HG03520 (cell line): Measurements from ENCODE around the gene PTGS1.
"Not testable (repeated sequence)": the region's sequence is repeated elsewhere in the genome, so short reads cannot be mapped to it uniquely, and the experiment has no call there.

ENCODE experiments used
- ATAC-seq: cut with Tn5 transposase; IDR thresholded peaks from one replicate; pipeline ENCODE4 v1.9.1; 2021; ENCODE audit warnings: mild to moderate bottlenecking, moderate library complexity; ENCODE audit not compliant: unreplicated experiment

Gene PTGS1

GRCh38 chr9:122346478-122347347 lies 24.1 kb upstream of the PTGS1 start:
- no peak for ATAC-seq

- ATAC-seq, result no peak
These were observed 23.2 kb upstream of the PTGS1 start for GRCh38 chr9:122347348-122348287.

- ATAC-seq, result no peak
These were observed 22.5 kb upstream of the PTGS1 start for GRCh38 chr9:122348288-122348777.

DNA sequence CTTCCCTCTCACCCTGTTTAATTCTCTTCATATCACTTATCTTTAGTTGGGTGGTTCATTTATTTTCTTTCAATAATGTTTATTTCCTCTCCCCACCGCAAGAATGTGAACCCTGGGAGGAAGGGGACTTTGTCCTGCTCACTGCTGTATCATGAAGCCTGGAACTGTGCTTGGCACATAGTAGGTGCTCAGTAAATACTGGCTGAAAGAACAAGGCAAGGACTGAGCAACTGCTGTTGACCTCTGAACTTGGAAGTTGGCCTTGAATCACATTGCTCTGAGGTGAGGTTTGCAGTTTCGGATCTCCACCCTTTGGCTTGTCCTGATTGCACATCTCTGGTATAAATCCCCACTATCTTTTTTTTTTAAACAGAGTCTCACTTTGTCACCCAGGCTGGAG lies 22.0 kb upstream of the PTGS1 start:
- ATAC-seq, result no peak

- no peak for ATAC-seq
These were observed 21.6 kb upstream of the PTGS1 start for GRCh38 chr9:122349201-122349600.

GRCh38 chr9:122350577-122351355 lies 20.1 kb upstream of the PTGS1 start:
- peak; percentile 79 for ATAC-seq

DNA sequence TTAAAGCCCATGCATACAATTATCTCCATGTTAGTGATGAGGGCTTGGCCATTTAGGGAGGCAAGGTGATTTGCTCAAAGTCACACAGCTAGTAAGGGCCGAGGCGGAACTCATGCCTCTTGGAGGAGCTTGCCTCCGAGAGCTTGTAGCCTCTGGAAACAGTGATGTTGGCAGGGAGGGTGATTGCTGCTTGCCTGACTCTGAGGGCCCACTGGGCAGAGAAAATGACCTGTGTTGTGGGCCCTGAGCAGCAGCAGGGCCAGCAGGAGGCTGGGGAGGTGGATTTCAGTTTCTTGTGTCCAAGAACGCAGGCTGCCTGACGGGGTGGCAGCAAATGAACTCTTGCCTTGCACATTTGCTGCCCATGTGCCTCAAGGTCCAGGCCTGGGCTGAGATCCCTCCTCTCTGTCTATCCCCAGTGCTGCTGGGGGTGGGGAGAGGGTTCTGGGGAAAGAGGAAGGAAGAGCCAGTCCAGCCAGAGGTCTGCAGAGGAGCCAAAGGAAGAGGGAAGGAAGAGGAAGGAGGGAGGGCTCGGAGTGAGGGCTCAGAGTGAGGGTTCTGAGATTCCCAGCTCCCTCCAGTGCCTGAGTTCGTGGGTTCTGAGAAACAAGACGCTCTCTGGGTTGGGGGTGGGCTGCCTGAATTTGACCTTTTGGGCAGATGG lies 16.2 kb upstream of the PTGS1 start:
- ATAC-seq, result no peak

GRCh38 chr9:122355336-122355875 lies 15.4 kb upstream of the PTGS1 start:
- ATAC-seq, result no peak

- ATAC-seq, result no peak
These were observed 14.2 kb upstream of the PTGS1 start for GRCh38 chr9:122356627-122357026.

GRCh38 chr9:122360891-122361290 lies 9.9 kb upstream of the PTGS1 start:
- ATAC-seq, result no peak

- ATAC-seq, result not testable (repeated sequence)
These were observed 7.7 kb upstream of the PTGS1 start for GRCh38 chr9:122363131-122363530.

DNA sequence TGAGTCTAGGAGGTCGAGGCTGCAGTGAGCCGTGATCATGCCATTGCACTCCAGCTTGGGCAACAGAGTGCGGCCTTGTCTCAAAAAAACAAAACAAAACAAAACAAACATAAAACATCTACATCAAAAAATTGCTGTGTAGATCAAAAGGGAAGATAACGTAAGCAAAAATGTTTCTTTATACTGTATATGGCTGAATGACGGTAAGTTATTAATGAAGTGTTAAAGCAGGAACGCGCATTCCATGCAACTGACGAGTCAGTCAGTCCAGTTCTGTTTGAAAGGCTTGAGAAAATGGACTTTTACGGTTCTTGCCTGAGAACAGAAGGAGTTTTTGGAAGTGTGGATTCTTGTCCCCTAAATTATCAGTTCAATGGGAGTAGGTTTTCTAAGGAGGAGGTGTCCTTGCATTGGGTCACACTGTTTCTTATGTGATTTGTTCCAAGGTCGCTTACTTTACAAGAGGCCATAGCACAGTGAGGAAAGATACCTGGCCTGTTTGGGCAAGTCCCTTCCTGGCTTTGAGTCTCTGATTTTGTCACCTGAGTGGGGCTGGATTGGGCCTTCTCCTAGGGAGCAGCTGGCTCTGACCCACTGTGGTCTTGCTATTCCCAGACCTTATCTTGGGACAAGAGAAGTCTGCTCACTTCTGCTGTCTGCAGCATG lies 6.6 kb upstream of the PTGS1 start:
- ATAC-seq, result no peak

- ATAC-seq, result no peak
These were observed 6.1 kb upstream of the PTGS1 start for GRCh38 chr9:122364783-122365150.

GRCh38 chr9:122366074-122366660 lies 4.7 kb upstream of the PTGS1 start:
- ATAC-seq, result no peak

DNA sequence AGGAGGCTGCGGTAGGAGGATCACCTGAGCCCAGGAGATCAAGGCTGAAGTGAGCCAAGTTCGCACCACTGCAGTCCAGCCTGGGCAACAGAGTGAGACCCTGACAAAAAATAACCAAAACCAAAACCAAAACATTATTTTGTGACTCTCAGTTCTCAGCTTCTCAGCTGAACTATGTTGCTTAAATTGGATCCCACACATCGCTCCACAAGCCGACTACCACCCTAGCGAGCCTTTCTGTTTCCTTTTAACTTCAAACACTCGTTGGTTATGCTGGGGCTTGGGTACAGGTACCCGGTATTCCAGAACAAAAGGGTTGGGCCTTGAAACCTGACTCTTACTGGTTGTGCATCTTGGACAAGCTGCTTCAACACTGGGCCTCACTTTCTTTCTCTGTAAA lies 3.8 kb upstream of the PTGS1 start:
- no peak for ATAC-seq

DNA sequence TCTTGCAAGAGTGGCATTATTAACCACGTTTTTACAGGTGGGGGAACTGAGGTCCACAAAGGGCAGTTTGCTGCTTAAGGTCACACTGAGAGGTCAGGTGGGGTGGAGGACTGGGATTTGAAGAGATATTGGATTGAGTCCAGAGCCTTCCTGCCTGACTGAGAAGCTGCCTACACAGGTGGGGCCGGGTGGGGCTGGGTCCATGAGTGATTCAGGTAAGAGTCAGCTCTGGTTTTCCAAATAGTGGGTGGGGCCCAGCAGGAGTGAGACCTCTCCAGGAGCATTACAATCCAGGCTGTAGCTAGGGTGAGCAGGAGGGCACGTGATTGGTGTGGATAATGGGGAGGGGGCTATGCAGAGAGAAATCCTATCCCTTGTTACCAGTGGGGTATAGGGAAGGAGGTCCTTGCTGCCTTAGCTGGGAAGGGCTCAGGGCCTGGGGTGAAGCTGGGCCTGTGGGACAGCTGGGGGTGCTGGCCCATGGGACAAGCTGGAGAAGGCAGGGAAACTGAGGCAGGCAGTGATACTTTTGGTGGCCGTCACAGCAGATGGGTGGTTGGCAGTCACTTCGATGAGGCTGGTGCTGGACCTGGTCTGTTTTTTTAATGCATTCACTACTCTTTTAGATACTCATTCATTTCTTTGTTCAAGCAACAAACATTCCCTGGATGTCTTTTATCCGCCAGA lies 2.9 kb upstream of the PTGS1 start:
- no peak for ATAC-seq

DNA sequence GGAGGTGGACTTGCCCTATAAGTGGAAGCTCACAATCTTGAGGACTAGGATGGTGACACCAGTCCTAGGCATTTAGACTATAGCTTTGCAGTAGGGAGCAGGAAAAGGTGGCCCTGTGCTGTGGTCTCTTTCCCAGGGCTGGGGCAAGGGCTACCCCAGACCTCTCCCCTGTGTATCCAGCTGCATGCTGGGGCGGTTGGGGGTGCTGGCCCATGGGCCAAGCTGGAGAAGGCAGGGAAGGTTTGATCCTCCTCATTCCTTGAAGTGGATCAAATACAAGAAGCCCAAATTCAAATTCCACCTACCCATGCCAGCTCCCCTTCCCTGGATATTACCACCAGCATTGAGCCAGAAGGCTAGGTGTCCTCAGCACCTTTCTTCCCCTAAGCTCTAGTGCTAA lies 2.2 kb upstream of the PTGS1 start:
- ATAC-seq, result no peak

- no peak for ATAC-seq
These were observed 521 bp upstream of the PTGS1 start for GRCh38 chr9:122370303-122370702.

GRCh38 chr9:122371846-122372245 lies 1.0 kb downstream of the PTGS1 start:
- no peak for ATAC-seq
